HG02981 (cell line): ENCODE results near the gene TRIM38.

Experiments
- ATAC-seq: cut with Tn5 transposase; IDR thresholded peaks from one replicate; pipeline ENCODE4 v1.9.1; 2021; ENCODE audit warnings: mild to moderate bottlenecking, moderate library complexity; ENCODE audit not compliant: unreplicated experiment

TRIM38 gene

DNA sequence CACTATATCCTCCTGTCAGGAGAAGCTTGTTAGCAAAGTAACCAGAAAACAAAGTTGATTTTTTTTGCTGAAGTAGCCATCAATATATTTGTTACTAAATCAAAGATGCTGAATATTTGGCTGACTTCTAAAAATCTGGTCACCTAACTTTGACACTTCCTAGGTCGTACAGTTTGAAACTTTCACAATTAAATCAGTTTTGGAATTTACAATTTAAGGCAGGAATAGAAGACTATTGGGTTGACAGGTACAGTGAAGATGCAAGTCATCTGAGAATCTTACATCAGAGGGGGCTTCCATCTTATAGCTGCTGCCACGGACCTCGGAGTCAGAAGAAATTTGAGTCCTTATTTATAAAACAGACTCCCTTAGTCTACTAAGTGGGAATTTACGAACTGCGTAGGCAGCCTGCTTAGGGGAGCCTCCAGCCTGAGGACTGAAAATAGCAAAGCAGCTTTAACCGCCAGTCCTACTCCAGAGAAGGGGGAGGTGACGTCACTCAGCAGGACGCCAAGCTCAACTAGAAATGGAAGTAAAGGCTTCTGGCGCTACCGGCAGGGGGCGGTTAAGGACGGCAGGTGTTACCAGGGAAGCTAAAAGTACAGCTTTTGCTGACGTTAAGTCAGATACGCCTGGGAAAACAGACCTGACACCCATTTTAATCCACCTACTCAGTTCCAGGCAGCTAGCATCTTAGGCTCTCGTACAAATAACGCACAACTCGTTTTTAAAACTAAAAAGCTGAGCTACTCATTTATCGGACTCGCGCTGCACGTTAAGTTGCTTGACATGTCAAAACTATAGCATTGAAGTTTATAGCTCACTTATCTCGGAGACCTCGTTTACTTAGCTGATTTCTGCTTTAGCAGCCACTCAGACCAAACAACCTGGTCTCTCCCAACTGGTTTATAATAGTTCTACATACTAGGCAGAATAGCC lies 63.6 kb downstream of the TRIM38 start:
- ATAC-seq = peak; percentile 29

DNA sequence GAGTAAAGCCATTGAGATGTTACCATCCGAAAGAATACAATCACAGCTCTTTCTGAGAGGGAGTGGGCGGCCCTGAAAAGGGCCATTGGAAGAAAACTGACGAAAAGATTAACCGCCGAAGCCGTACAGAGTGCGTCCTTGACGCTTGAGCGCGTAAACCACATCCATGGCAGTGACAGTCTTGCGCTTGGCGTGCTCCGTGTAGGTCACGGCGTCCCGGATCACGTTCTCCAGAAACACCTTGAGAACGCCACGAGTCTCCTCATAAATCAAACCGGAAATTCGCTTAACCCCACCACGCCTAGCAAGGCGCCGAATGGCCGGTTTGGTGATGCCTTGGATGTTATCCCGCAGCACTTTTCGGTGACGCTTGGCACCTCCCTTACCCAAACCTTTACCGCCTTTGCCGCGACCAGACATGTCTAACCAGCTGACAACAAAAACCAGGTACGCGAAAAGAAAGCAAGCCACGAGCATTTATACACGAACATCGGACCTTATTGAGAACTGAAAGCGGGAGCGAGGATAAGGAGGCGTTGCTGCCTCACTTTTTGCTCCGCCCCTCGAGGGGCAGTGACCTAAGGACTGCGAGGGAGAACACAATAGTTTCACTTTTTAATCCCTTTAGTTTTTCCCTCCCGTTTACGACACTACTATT lies 64.4 kb downstream of the TRIM38 start:
- peak; percentile 42 for ATAC-seq

DNA sequence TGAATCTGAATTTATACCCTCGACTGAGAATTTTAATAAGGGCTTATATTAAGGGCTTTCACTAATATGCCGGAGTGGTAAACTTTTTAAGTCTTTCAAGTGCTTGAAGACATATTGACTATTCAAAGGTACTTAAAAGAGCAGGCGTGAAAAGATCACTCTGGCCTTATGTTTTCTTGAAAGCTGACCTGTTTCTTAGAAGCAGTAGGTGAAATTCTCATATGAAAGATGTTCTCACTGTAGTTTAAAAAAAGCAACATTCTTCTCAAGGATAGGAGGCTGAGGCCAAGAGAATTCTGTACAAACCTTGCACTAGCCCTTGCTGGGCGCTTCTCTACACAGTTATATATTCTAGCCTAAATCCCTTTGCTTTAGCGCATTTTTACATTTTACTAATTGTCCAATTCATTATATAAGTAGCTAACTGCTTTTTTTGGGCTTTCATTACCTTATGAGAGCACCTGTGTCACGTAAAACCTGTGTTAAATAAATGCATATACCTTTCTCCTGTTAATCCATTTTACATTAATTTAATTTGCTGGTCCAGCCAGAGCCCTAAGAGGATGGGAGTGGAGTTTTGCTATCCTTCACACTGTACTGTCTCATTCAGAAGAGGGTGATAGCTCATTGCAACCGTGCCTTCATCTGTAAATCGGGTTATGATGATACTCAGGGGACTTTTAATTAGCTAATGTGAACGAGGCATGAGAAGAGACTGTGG lies 65.0 kb downstream of the TRIM38 start:
- ATAC-seq = no peak

DNA sequence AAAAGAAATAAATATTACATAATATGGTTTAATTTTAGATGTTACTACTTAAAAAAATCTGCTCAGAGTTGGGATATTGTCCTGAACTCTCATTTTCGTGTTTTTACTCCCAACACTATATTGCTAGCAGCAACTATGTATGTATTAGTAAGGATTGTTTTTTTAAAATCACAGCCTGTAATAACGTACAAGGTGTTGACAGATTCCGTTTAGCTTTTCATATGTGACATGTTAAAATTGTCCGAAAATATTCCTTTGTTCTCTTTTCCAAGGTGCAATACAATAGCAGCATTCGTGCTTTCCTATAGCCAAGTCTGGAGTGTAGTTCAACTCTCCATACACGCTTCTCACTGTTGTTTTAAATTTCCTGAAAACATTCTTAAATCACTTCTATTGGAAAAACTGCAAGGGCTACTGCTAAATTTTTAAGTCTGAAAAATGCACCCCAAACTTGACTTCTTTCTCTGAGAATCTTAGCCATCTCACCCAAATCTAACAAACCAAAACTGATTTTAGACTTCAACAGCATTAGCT lies 65.7 kb downstream of the TRIM38 start:
- no peak for ATAC-seq

DNA sequence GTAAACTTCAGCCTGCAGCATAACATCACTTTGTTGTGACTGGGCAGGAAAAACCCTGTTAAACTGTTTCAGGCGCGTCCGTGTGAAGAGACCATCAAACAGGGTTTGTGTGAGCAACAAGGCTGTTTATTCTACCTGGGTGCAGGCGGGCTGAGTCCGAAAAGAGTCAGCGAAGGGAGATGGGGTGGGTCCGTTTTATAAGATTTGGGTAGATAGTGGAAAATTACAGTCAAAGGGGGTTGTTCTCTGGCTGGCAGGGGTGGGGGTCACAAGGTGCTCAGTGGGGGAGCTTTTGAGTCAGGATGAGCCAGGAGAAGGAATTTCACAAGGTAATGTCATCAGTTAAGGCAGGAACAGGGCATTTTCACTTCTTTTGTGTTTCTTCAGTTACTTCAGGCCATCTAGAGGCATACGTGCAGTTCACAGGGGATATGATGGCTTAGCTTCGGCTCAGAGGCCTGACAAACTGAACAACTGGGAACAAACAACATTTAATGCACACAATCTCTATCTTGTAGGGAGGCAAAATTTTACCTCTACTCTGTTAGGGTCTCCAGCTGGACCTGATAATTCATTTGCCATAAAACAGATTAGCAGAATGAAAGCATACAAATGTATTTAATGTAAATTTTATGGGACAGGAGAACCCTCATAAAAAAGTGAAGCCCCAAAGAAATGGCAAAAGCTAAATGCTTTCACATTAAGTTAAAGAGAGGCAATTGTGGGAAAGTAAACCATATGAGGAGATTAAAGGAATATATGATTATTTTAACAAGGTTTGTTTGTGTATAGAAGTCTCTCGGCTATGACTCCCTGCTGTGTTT lies 66.4 kb downstream of the TRIM38 start:
- no peak for ATAC-seq

DNA sequence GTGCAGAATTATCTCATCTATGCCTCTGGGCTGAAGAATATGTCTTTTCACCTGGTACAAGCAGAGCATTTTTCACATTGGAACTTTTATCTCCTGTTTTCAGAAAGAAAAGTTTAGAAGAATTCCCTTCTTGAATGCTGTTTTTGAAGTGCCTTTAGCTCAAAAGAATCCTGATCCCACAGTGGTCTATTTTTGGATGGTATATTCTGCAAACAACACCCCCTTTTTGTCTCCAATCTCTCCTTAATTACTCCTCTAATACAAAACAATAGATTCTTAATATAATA lies 66.9 kb downstream of the TRIM38 start:
- no peak for ATAC-seq

DNA sequence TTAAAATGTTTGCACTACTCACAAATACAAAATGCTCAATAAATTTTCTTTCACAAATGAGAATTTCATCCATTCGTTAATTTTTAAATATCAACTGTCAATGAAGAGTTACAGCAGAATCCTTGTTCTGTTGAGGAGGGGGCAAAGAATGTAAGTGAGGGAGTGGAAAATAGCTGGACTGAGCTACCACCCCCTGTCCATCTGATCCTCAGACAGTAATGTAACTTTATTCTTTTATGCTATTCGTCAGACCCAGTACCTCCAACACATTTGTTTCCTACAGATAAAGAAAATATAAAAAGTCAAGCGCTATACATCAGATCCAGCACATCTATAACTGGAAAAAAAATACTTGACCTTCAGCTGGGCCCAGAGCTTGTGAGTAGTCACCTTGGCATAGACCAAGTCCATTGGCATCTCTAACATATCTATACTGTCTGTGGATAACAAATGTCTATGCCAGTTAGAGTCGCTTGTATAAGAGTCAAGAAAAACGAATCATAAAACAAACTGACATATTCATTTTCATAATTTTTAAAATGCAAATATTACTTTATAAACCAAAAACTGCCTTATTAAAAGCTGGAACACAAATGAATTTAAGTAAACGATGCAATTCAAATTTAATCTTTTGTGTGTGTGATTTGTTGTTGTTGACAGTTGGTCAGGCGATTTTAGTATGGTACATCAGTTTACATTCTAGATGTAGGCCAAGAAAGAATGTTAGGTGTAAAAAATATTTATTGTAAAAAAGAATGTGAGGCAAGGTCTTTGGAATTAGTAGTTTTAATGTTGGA lies 67.5 kb downstream of the TRIM38 start:
- ATAC-seq = no peak

DNA sequence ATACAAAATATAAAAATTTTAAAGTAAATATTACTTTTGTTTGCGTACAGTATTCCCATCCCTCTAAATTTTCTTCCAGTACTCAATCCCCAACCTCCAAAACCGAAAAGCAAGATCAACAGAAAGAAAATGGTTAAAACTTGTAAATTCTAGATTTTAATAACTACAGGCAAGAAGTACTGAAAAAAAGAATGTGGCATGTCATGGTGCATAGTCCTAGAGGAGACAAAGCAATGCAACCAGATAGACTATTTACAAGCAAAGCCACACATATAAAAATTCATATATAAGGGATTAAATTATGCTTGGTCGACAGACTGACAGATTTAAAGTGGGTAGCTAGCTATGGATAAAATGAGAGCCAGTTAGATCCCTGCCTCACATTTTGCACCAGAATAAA lies 68.1 kb downstream of the TRIM38 start:
- ATAC-seq = no peak

DNA sequence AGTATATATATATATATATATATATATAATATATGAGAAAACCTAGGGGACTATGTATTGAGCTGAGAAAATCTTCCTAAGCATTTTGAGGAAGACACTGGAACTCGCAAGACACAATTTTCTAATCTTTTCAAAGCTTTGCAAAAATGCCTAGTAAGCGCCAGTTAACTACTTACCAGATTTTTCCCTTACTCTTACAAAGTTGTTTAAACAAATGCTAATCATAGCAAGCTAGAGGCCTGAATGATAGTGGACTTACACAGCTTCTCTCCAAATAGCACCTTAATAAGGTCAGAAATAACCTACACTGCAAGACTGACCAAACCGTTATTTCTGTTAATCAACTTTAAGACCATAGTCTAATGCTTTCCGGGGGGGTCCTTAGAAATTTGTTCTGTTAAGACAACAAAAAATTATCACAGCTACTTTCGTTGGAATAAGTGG lies 68.6 kb downstream of the TRIM38 start:
- ATAC-seq = no peak

DNA sequence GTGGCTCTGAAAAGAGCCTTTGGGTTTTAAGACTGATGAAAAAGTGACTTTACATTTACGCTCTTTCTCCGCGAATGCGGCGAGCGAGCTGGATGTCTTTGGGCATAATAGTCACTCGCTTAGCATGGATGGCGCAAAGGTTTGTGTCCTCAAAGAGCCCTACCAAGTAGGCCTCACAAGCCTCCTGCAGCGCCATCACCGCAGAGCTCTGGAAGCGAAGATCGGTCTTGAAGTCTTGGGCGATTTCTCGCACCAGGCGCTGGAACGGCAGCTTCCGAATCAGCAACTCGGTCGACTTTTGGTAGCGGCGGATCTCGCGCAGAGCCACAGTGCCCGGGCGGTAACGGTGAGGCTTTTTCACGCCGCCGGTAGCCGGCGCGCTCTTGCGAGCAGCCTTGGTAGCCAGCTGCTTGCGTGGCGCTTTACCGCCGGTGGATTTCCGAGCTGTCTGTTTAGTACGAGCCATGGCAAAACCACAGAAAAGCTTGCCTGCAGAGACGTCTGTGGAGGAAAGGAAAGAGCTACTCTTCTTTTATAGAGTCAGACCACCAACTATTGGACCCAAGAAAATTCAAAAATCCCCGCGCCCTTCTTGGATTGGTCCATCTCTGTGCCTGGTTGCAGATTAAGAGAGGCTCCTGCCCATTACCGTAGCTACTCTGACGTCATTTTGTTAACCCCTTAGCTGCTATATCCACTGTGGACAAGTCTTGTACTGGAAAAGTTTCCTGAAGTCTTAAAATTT lies 69.2 kb downstream of the TRIM38 start:
- peak; percentile 48 for ATAC-seq

DNA sequence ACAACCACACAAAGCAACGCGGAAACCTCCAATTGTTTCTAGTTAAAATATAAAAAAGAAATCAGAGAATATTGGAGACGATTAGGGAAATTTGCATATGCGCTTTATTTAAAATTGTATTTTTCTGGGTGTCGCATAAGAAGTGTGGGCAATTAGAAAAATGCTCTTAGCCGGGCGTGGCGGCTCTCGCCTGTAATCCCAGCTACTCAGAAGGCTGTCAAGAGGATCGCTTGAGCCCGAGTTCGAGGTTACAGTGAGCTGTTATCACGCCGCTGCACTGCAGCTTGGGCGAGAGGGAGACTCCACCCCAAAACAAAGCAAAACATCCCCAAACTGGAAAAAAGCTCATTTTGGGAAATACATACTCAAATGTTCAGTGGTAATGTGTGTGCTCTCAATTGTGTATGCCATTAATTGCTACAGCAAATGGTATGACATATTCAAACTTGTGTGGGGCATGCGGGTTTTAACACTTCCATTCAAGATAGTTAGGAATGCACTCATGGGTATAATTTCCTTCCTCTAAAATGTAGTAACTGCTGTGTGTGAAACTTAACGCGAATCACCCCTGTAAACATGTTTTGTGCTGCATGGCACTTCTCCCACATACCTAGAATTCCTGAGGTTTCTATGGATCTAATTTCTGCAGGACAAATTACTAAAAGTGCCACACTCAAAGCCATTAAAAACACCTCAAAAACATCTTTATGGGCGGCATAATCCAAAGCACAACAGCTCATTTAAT lies 69.9 kb downstream of the TRIM38 start:
- no peak for ATAC-seq

DNA sequence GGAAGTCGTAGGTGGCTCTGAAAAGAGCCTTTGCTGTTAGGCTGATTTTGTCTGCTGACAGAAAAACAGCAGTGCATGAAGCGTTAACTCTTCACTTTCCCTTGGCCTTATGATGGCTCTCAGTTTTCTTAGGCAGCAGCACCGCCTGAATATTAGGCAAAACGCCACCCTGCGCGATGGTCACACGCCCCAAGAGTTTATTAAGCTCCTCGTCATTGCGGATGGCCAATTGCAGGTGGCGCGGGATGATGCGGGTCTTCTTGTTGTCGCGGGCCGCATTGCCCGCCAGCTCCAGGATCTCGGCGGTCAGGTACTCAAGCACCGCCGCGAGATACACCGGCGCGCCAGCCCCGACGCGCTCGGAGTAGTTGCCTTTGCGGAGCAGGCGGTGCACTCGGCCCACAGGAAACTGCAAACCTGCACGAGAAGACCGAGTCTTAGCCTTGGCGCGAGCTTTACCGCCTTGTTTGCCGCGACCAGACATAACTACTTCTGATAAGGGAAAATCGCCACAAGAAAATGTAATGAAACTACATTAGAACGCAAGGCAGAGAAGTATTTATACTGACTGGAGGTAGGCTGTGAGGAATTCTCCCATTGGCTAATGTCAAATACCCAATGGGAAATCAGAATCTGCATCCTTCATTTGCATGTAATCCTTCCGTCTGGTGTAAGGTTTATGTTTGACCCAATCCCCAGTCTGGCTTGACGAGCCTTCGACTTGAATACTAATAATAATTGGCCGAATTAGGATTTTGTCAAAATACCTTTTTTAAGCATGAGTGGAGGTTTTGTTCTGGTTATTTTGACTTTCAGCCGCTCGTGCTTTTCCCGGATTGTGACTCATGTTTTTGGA lies 70.7 kb downstream of the TRIM38 start:
- peak; percentile 49 for ATAC-seq

DNA sequence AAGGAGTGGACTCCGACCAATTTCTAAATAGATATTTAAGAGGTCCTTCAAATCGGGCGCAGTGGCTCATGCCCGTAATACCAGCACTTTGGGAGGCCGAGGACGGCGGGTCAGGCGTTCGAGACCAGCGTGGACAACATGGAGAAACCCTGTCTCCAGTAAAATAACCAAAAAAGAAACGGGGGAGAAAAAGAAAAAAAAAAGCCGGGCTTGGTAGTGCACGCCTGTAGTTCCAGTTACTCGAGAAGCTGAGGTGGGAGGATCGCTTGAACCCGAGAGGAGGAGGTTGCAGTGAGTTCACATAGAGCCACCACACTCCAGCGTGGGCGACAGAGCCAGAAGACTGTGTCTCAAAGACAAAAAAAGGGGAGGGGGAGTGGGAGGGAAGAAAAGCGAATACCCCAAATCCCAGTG lies 71.3 kb downstream of the TRIM38 start:
- no peak for ATAC-seq

DNA sequence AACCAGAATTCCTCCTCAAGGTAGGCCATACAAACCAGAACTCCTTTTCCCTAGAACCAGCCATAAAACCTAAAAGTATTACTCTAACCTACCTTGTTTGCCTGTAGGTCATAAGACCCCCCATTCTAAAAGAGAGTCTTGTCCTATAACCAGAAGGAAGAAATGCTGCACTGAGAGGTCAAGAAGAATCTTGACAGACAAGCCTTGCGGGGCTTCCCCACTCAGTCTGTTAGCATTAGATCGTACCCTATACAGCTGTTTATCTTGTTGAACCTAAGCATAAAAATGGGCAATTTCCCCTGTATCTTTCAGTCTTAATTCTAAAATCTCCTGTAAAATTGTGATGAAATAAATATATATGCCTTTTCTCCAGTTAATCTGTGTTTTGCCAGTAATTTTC lies 72.3 kb downstream of the TRIM38 start:
- ATAC-seq = no peak
